ENCODE results near the gene ADTRP.

Gene ADTRP

DNA sequence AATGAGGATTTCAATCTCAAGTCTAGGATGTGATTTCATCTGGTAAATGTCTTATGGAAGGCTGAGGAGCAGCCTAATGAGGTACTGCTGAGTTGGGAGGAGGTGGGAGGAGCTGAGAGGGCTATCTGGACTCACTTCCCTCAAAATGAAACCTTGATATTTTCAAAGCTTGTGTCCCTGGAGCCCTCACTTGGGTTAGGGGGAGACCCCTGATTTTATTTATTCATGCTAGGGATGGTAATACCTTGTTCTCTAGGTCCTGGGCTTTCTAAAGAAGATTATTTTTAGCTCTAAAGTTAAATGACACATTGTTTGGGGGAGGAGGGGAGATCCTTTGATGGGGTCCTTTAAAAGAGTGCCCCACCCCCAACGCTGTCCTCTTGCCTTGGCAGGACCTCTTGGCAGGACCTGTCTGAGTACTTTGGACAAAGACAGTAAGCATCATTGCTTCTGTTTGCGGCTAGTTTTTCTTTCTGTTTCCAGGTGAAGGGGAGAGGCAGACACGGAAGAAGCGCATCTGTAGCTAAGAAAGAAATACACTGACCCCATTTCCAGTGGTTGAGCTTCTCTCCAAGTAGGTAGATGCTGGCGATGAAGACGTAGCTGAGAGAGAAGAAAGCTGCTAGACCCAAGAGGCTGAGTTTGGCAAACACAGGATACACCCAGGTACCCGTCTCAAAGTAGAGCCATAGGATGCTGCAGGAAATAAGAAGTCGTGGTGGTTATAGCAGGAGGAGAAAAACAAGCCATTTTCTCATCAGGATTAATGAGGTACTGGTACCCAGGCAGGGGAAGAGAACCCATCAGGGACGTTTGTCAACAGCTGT is 55.6 kb downstream of the ADTRP start:
- no peak for DNase-seq

DNA sequence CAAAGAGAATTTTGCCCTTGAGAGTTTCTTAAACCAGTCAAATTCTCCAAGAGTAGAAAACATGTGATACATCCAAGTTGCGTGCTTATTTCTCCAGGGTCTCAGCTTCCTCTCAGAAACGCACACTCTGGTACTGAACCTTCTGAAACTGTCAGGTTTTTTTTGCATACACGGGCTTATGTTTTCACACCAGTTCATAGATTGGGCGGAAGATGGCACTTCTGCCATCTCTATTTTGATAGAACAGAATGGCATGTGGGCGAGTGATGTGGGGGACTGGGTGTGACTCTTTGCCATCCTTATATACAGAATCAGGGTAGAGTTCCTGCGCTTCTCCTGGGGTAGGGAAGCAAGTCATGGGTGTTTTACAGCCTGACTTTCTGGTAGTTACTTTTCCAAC is 56.4 kb downstream of the ADTRP start:
- no peak for DNase-seq

DNA sequence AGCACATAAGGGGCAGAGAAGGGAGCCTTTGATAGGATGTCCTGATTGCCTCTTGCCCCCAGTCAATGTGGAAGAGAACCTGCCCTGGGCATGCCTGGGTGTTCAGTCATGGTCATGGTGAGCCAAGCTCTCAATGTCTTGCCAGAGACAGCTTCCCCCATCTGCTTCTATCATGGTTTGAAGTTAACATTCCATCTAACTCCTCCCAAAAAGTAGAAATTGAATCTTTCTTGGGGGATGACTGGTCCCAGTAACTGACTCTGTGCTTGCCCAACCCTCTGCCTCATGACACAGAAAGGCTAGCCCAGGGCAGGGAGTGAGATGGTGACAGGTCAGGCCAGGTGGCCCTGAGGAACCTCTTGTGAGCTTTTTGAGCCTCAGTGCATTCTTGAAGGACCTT is 60.1 kb downstream of the ADTRP start:
- DNase-seq, result no peak

DNA sequence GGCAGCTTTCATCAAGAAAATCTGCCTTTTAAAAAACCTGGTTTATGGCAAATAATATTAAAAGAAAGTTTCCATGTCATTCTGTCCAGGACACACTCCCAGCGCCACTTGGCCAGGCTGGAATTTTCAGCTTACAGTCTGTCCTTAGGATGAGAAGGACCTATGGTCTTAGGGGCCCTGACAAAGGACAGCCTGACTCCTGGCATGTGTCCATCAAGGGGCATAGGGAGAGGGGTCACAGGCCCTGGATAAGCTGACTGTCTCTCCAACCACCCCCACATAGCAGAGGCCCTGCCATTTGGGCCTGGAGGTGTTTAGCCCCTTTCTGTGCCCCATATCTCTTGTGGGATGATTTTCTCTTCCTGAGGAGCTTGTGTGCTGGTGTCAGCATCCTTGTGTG is 60.6 kb downstream of the ADTRP start:
- DNase-seq, result no peak

DNA sequence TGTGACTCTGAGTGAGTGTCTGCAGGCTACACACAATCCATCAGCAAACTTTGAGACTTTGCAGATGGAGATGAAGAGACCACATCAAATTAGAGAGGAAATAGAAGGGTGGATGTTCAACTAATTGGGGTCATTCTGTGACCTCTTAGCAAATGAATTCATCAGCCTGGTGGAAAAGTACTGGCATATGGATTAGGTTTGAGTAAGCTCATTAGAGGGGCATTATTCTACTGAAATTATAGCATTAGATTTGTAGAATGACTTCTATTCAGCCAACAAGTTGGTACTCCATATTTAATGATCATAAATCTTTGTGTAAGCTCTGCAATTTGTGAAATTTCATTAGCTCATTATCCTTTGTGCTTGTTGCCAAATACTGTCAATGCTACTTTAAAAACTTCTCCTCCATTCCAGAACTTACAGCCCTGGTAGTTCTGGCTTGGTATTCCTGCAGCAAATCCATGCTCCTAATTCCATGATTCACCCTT is 63.8 kb downstream of the ADTRP start:
- no peak for DNase-seq

DNA sequence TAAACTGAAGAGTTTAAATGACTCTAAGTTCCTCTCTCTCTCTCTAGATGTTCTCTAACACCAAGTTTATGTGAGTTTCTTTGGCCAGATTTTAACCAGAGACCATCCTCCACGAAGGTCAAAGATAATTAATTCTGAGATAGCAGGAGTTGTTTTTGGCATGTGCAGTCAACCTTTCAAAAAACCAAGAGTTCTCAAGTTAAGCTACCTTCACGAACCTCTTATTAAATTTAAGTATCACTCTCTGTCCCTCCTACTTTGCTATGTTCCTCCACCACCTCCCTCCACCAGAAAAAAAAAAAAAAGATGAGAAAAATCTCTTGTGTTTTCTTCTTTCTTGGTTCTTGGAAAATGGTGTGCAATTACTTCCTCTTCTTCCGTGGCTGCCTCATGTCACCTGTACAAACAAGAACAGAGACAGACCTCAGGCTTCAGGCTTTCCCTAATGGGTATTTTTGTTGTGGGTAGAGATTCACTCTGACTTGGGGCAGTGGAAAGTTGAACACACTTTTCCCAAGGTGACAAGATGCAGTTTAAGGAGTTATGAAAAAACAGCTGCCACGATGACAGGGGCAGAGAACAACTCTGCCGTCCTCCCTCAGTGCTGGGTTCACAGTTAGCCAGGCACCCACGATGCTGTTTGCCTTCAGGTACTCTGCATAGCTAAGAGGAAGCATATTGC is 64.3 kb downstream of the ADTRP start:
- DNase-seq, result no peak

DNA sequence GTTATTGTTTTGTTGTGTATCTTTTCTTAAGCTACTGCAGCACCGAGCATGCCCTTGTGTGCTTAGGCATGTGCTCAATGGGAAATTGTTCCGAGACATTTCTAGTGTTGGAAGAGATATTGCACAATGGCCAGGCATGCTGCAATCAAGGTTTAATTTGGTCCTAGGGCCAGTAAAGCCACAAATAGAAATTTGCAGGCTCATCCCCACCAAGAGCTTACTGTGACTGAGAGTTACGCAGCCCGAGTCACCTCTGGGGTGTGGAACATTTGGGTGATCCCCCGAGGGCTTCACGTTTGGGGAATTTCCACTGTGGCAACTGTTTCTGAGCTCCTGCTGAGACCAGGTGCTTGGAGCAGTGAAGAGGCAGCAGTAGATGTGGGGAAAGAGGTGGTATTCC is 65.8 kb downstream of the ADTRP start:
- peak; percentile 68 for DNase-seq

DNA sequence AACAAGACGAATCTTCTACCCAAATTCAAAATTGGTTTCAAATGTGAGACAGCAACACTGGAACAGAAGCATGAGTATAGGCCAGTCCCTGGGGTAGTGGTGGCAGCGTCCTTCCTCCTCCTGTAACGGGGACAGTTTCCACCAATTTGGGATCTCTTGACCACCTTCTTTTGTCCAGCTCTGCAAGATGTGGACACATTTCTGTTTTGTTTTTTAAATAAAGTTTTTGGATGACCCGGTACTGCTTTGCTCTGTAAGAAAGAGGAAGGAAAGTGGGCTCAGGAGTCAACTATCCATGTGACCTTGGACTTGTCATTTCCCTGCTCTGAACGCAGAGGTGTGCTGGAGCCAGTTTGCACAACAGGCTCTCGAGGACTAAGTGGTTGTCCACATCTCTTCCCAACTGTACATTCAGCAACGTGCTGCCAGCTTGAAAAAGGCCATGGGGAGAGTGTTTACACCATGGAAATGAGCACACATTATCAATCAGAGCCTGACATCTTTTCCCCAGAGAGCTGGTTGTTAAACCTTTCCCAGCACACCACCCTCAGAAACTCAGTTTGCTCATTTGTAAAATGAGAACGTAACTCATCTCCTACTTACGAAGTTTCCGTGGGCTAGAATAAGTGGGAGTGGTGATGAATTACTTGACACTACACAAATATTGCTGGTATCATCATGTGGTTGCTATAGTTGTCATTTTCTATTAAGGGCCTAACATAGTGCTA is 66.5 kb downstream of the ADTRP start:
- DNase-seq, result peak; percentile 67

DNA sequence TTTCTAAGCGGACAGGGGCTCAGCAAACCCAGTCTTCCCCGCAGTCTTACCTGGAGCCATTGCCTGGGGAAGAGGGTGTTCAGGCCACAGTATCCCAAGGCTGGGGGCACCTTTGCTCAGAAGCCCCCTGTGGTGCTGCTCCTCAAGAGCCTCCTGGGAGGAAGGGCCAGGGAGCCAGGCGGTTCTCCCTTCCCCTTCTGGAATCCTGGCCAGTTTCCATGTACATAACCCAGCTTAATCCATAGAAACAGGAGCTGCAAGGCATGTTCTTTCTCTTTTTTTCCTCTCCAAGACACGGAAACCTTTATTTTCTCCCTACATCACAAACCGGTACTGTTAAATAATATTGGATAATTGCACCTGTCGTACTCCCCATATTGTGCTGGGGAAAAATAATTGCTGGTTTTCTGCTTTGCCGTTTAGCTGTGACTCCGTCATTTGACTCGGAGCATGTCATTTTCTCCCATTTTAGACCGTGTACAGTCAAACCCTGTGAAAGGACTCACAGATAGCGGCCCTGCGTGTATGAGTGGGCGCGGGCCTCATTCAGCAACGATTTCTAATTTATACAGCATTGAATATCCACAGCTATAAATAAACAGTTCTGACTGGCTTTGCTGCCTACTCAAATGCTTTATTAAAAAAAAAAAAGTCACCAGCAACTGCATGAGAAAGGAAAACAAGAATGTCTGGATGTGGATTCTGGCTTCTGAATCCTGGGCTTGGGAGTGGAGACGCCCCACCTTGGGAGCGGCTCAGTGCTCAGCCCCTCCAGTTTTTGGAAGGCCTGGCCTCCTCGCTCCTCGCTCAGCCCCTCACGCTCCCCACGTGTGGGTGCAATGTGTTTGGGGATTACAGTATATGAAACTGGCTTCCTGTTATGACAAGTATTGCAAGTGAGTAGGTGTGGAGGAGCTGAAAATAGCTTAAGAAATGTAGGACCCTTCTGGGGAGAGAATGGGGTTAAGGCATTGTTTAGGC is 67.3 kb downstream of the ADTRP start:
- peak; percentile 86 for DNase-seq

DNA sequence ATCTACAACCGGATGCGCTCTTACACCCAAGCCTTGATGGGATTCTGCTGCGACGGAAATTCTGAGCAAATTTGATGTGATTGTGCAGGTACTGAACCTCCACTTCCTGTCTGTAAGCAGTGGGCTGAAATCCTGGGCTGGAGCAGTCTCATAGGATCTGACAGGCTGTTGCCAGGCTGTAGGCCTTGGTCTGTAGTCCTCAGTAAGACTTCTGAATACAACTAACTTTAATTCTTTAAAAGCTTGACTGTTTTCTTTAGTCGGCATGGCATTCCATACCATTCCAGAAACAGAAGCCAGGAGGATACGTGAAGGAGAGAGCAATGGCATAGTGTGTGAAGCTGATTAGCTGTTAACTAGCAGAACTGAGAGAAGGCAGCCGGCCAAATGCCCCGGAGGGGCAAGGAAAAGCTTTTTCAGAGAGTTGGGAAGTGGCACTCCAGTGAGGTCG is 68.3 kb downstream of the ADTRP start:
- peak; percentile 72 for DNase-seq

DNA sequence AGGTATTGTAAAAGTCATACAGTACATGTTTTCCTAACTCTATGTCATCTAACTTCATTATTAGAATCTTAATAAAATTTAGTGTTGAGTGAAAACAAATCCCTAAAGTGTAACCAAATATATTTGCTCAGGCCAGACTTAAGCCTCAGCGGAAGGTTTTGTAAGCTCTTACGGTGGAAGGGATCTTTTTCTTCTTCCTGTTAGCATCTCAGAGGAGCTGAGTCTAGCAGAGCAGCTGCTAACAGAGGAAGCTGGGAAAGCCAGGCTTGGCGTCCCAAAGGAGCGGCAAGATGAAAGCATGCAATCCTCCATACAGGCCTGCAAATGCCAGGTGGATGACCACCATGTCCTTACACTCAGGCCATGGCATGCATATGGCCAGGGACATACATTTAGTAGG is 72.4 kb downstream of the ADTRP start:
- DNase-seq, result no peak

DNA sequence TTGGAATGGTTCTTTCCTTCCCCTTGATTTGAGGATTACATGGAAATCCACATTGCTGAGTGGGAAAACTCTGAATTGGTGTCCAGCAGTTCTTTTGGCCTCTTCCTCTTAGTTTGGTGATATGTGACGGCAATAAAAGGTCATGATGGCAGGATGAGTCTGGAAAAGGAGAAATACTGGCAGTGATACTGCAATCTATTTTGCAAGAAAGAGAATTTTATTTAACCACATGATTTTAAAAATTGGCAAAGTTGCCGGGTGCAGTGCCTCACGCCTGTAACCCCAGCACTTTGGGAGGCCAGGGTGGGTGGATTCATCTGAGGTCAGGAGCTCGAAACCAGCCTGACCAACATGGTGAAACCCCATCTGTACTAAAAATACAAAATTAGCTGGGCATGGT is 73.1 kb downstream of the ADTRP start:
- no peak for DNase-seq

DNA sequence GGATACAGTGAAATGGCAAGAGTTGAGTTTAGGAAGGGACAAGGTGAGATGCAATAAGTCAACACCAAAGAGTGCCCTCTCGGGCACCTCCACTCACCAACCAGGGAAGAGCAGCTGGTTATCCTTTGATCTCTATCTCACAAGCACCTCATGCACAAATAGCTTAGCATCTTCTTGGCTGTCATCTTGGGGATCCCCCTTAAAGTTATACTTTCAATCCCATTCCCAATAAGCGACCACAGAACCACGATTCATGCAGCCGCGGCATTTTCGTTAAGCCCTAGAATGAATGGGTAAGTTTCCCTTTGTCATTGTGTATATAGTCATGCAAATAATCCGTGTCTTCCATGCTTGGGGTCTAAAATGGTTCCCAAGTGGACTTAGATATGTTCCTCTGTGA is 73.5 kb downstream of the ADTRP start:
- no peak for DNase-seq

DNA sequence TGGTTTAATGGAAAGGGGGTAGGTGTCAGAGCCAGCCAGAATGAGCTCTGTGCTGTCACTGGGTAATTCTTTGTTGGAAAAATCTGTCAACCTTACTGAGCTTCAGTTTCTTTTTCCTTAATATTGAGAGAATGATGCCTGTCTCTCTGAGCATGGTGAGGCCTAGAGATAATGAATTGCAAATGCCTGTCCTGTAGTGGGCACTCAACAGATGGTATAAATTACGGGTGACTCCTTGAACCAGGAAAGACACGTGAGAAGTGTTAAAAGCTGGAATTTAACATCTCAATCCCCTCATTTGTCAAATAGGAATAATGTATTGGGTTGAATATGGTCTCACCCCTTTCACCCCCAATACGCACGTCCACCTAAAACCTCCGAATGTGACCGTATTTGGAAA is 74.9 kb downstream of the ADTRP start:
- DNase-seq, result no peak

DNA sequence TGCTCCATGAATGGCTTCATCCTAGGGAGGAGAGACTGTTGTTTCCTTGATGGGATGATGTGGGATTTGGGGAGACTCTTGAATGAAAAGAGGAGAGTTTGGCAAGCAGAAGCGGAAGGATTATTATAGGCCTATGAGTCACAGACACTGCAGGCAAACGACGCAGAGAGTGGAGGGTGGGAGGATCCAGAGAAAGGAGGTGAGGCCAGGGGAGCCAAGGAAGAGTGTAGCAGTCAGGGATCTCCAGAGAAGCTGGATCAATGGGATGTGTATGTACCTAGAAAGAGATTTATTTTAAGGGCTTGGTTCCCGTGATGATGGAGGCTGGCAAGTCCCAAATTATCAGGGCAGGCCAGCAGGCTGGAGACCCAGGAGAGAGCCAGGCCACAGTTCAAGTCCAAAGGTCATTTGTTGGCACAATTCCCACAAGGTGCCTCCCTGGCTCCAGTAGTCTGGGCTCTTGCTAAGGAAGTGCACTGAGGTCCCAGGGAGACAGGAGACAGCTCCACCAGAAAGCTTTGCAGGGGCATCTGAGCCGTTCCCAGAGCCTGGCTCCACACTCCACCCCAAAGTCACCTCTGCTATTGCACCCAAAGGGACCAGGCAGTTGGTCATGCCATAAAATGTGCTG is 76.0 kb downstream of the ADTRP start:
- DNase-seq, result no peak

DNA sequence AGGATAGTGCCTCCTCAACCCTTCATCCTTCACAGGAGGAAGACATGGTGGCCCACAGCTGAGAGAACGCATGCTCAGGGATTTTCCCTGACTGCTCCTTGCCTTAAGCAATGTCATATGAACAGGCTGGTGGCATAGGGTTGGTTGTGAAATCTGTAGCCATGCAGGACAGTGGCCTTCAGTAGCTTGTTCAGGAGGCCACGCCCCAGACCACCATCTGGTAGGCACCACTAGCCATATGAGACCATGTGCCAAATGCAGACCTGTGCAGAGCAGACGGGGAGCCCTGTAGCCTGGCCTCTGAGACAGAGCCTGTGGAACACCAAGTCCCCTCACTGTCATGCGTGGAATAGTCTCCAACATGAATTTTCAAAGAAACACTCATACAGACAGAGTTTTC is 76.5 kb downstream of the ADTRP start:
- DNase-seq, result no peak

DNA sequence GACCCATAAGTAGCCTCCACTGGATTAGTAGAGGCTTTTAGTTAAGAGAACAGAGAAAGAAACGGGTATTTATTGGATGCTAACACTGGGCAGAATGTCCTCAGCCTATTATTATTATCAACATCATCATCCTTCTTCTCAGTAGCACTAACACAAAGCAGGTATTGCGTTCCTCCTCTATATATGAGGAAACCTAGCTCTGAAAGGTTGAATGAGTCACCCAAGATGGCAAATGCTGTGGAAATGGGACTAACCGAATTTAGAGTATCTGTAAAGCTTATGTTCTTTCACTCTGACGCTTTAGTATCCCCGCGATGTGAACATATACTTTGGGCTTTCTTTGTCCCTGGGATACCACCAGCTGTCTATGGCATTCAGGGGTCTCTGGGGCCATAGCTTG is 77.0 kb downstream of the ADTRP start:
- DNase-seq, result no peak

DNA sequence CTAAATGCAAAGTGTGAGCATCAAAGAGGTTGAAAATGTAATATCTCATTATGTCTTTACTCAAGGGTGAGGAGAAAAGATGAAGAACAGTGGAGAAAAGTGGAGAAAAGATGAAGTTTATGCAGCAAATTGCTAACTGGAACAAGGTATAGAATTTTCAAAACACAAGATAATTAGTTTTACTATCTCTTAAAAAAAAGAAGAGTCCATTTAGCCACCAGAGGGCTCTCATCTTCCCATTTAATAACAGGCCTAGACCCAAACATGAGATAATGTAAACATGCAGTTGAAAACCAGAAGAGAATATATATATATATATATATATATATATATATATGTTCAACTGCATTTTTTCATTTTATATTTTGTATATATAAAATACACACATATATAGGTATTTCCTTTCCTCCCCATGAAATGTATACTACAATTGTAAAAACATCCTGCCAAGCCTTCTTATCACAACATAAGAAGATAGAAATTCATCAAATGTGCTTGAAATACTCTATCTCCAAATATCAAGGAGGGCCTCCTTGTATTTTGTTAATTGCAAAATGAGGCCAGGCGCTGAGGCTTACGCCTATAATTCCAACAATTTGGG is 78.4 kb downstream of the ADTRP start:
- no peak for DNase-seq

DNA sequence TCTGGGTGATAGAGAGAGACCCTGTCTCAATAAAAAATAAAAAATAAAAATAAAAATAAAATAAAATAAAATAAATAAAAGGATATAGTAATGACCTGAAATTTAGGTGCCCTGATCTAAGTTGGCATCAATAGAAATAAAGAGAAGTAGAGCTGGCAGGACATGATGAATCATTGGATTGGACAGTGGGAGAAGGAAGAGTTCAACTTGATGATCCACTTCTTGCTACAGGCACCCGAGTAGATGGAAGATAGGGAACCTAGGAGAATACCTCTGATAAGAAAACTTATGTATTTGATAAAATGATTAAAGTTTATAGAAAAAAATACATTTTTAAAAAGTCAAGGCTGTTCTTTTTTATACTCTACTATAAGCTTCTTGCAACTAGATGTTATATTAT is 79.0 kb downstream of the ADTRP start:
- DNase-seq, result no peak

DNA sequence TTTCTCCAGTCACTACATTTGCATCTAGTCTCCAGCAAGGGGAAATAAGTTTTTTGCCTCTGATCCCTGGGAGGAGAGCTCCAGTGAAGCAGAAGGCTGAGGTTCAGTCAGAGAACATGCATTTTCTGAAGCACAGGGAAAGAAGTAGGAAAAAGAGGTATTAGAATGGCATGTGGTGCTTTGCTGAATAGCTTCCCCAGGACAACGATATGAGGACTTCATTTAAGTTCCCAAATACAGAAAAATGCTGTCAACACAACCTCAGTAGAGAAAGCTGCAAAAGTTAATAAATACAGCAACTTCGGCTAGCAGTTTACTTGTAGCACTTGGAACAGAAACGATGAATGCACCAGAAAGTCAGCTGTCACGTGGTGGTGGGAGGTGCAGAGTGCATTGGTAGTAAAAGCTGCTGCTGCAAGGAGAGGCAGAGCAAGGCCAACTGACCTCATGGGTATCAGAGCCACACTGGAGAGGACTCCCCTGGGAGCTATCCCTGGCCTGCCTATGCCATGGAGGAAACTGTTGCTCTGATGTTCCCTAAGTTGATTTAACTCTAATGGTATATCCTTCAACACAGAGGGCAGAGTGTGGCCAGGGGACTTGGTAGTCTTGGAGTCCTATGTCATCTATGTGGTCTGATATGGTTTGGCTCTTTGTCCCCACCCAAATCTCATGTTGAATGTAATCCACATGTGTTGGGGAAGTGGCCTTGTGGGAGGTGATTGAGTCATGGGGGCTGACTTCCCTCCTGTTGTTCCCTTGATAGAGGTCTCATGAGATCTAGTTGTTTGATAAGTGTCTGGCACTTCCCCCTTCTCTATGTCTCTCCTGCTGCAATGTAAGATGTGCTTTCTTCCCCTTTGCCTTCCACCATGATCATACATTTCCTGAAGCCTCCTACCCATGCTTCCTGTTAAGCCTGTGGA is 85.9 kb downstream of the ADTRP start:
- no peak for DNase-seq

All from activated CD8-positive, alpha-beta memory T cell treated with anti-CD3 and anti-CD28 coated beads, Interleukin-2, amount 50 U/mL, for 48 hours (primary cell).